ENCODE measurements around the gene MYG1.

- TF ChIP-seq POLR2AphosphoS5 (IDR thresholded peaks at IDR 0.05): no peak
- TF ChIP-seq POLR2A (IDR thresholded peaks at IDR 0.05): no peak
- TF ChIP-seq CTCF (IDR thresholded peaks at IDR 0.05 in 8 of 11, conservative IDR thresholded peaks at IDR 0.05 in 3 of 11): no peak
Observed at GRCh38 chr12:53333289-53333688, 33.8 kb downstream of the MYG1 start.

All from spleen (tissue), 7 donors.